HEK293 (cell line): ENCODE measurements around the gene FAM110A.
A peak's percentile ranks its signal among the peaks of the same experiment; 100 is the strongest.

Source experiments
- CTCF ChIA-PET: fragments of 350-600 bp; formaldehyde crosslinking; extraction: SDS; loops from one replicate; lab custom pipeline; 2021; ENCODE audit warnings: antibody characterized with exemption; lab: Yijun Ruan, JAX
- POLR2A ChIA-PET: fragments of 300-600 bp; formaldehyde crosslinking; extraction: SDS; loops from one replicate; lab custom pipeline; 2020; ENCODE audit warnings: antibody characterized with exemption, inconsistent platforms; lab: Yijun Ruan, JAX
- H3K27ac ChIP-seq: fragments of 200-500 bp; sonication (Bioruptor generic); 2 replicates; pipeline ENCODE4 v1.5.1; 2014; ENCODE audit warnings: low read depth, low read length, control low read depth, inconsistent platforms; ENCODE audit errors: extremely low read depth
- H3K36me3 ChIP-seq, 2 experiments: fragments of 200-500 bp in 1 of 2; sonication (Bioruptor generic) in 1 of 2; 1 replicate in 1 of 2; 2 replicates in 1 of 2; pipeline ENCODE4 v1.5.1; 2014 to 2017; ENCODE audit warnings: inconsistent platforms in 2 of 2, low read length in 2 of 2; ENCODE audit not compliant: control insufficient read depth in 2 of 2, insufficient read depth in 1 of 2
- H3K4me1 ChIP-seq: fragments of 200-500 bp; sonication (Bioruptor generic); 2 replicates; pipeline ENCODE4 v1.5.1; 2014; ENCODE audit warnings: mild to moderate bottlenecking, low read length, inconsistent platforms; ENCODE audit not compliant: control insufficient read depth, insufficient read depth
- H3K4me3 ChIP-seq: 2 replicates; pipeline ENCODE4 v1.5.1; 2011; ENCODE audit warnings: low read depth, mild to moderate bottlenecking, control low read depth, low read length, moderate library complexity
- H3K9me3 ChIP-seq: fragments of 200-500 bp; sonication (Bioruptor generic); 2 replicates; pipeline ENCODE4 v1.5.1; 2014; ENCODE audit warnings: low read depth, low read length, inconsistent platforms; ENCODE audit not compliant: control insufficient read depth, insufficient read depth
- IKZF3 ChIP-seq: fragments of 450-650 bp; IDR thresholded peaks from 2 replicates; pipeline ENCODE4 v1.5.0; 2018; ENCODE audit warnings: missing biosample characterization, mild to moderate bottlenecking, missing genetic modification characterization, moderate library complexity
- SP3 ChIP-seq: fragments of 450-650 bp; formaldehyde crosslinking; IDR thresholded peaks from 2 replicates; pipeline ENCODE4 v1.5.1; 2016; ENCODE audit warnings: missing biosample characterization, missing genetic modification characterization
- ZBTB49 ChIP-seq: fragments of 450-650 bp; formaldehyde crosslinking; IDR thresholded peaks from 2 replicates; pipeline ENCODE4 v1.5.1; 2016; ENCODE audit warnings: missing biosample characterization, missing genetic modification characterization, low read depth
- ZBTB8A ChIP-seq: fragments of 450-650 bp; formaldehyde crosslinking; IDR thresholded peaks from 2 replicates; pipeline ENCODE4 v1.5.1; 2016; ENCODE audit warnings: missing biosample characterization, missing genetic modification characterization
- ZFHX2 ChIP-seq: fragments of 450-650 bp; formaldehyde crosslinking; conservative IDR thresholded peaks from 2 replicates; pipeline ENCODE4 v1.5.1; 2016; ENCODE audit warnings: missing biosample characterization, missing genetic modification characterization
- ZNF19 ChIP-seq: fragments of 450-650 bp; formaldehyde crosslinking; IDR thresholded peaks from 2 replicates; pipeline ENCODE4; 2016; ENCODE audit warnings: missing biosample characterization, missing genetic modification characterization, low read depth
- ZNF248 ChIP-seq: fragments of 450-650 bp; formaldehyde crosslinking; IDR thresholded peaks from 2 replicates; pipeline ENCODE4 v1.5.1; 2017; ENCODE audit warnings: missing biosample characterization, missing genetic modification characterization
- ZNF302 ChIP-seq: fragments of 450-650 bp; formaldehyde crosslinking; IDR thresholded peaks from 2 replicates; pipeline ENCODE4 v1.5.1; 2016; ENCODE audit warnings: missing biosample characterization, missing genetic modification characterization, low read depth
- ZNF391 ChIP-seq: fragments of 450-650 bp; formaldehyde crosslinking; IDR thresholded peaks from 2 replicates; pipeline ENCODE4 v1.5.1; 2016; ENCODE audit warnings: low read depth, missing biosample characterization, missing genetic modification characterization, borderline replicate concordance
- ZNF394 ChIP-seq: fragments of 450-650 bp; formaldehyde crosslinking; IDR thresholded peaks from 2 replicates; pipeline ENCODE4 v1.5.1; 2016; ENCODE audit warnings: missing biosample characterization, missing genetic modification characterization, mild to moderate bottlenecking, moderate library complexity, borderline replicate concordance
- ZNF513 ChIP-seq: fragments of 450-650 bp; IDR thresholded peaks from 2 replicates; pipeline ENCODE4 v1.5.1; 2018; ENCODE audit warnings: missing biosample characterization, missing genetic modification characterization
- ZNF555 ChIP-seq: fragments of 450-650 bp; formaldehyde crosslinking; conservative IDR thresholded peaks from 2 replicates; pipeline ENCODE4 v1.5.1; 2017; ENCODE audit warnings: missing biosample characterization, mild to moderate bottlenecking, missing genetic modification characterization, inconsistent platforms
- ZNF701 ChIP-seq: fragments of 450-650 bp; formaldehyde crosslinking; IDR thresholded peaks from 2 replicates; pipeline ENCODE4 v1.5.1; 2016; ENCODE audit warnings: missing biosample characterization, missing genetic modification characterization
- ZNF76 ChIP-seq: fragments of 450-650 bp; formaldehyde crosslinking; IDR thresholded peaks from 2 replicates; pipeline ENCODE4; 2016; ENCODE audit warnings: low read depth, missing biosample characterization, missing genetic modification characterization, borderline replicate concordance
- TF ChIP-seq, protein P1 (sequence below): fragments of 450-650 bp; formaldehyde crosslinking; IDR thresholded peaks from 2 replicates; pipeline ENCODE4 v1.5.1; 2016; ENCODE audit warnings: missing biosample characterization, missing genetic modification characterization

Gene FAM110A

DNA sequence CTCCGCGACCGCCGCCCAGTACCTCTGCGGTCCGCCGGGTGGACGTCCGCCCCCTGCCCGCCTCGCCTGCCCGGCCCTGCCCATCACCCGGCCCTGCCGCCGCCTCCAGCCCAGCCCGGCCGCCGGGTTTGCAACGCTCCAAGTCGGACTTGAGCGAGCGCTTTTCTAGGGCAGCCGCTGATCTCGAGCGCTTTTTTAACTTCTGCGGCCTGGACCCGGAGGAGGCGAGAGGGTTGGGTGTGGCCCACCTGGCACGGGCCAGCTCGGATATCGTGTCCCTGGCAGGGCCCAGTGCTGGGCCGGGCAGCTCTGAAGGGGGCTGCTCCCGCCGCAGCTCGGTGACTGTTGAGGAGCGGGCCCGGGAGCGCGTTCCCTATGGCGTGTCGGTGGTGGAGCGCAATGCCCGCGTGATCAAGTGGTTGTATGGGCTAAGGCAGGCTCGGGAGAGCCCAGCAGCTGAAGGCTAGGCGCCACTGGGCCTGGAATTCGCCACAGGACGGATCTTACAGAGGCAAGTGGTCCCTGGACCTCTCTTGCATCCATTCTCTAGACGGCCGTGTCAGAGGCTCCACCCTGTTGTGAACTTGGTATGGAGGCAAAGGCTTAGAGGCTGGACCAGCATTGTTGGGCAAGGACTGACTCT lies 11.8 kb downstream of the FAM110A start:
- peaks cover 0 to 2% of the 10 kb centered on the region in 2 experiments; a peak in 1 of 3 replicates for H3K36me3 ChIP-seq
- no peak overlapping the region for H3K27ac ChIP-seq
- no peaks in the 10 kb centered on the region for H3K9me3 ChIP-seq
- TF ChIP-seq ZNF394 (tag by site-specific recombination) = no peak
- TF ChIP-seq ZNF19 (tag by site-specific recombination) = no peak
- no peak for TF ChIP-seq SP3 (tag by site-specific recombination)
- no peak for TF ChIP-seq ZNF701 (tag by site-specific recombination)
- TF ChIP-seq ZNF248 (tag by site-specific recombination) = no peak
- TF ChIP-seq ZBTB8A (tag by site-specific recombination) = no peak
- TF ChIP-seq ZNF555 = no peak
- TF ChIP-seq, all 188 proteins: peak for 0
- peaks cover 2% of the 10 kb centered on the region; the same call in 1 of the 2 replicates for H3K4me1 ChIP-seq
- H3K4me3 ChIP-seq = no peak overlapping the region
- ChIA-PET CTCF (interaction anchor here (0.7 kb wide), 1 partner anchor 327 kb away, joined by 3 read pairs; no protein-coding TSS in a partner anchor), POLR2A (interaction anchor here (2.1 kb wide), 1 partner anchor 12 kb away, joined by 13 read pairs; the partner anchor contains the start of gene FAM110A)

DNA sequence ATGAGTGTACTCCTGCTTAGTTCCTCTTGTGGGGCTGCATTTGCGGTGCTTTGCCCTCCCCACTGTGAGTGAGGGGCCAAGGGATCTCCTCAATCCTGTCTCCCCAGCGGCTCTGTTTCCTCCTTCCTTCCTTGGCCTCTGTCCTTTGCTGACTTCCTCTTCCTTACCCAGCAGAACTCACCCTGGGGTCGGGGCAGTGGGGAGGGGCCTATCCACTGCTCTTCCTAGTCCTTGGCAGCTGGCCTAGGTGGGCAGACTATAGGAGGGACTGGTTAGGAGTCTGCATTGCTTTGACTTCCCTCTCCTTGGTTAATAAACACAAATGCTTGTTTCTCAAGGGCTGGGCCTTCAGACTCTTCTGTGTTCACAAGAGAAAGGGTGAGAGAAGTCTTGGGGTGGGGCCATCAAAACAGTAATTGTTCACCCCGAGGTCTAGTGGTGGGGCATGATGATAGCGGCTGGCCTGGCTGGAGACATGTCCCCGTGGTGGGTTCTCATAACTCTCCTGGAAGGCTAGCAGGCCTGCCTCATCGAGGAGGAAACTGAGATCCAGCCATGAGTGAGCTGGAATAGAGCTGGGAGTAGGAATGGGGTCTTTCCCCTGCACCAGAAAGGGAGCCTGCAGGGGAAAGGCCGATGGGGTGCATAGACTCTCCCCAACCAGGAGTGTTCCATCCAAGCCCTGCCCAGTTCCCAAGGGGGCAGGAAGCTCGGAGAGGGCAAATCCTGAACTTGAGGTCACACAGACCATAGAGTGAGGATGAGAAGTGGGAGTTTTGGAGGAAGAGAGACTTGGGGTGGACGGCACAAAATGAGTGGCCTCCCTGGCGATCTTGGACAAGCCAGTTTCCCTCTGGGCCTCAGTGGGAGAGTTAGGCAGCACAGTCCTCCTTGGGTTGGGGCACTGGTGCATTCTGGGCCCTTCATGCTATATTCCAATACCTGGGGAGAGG lies 12.7 kb downstream of the FAM110A start:
- peaks cover 0 to 2% of the 10 kb centered on the region in 2 experiments; a peak in 1 of 3 replicates for H3K36me3 ChIP-seq
- no peak overlapping the region for H3K4me3 ChIP-seq
- CTCF ChIA-PET = interaction anchor here (0.7 to 1.1 kb wide), 2 partner anchors 28 to 111 kb away, joined by 3 to 7 read pairs; no protein-coding TSS in a partner anchor
- no peak overlapping the region for H3K27ac ChIP-seq
- H3K4me1 ChIP-seq = peaks cover 2% of the 10 kb centered on the region; the same call in 1 of the 2 replicates
- no peaks in the 10 kb centered on the region for H3K9me3 ChIP-seq
- no peak for TF ChIP-seq ZBTB49 (tag by site-specific recombination)
- POLR2A ChIA-PET = no interaction called here

DNA sequence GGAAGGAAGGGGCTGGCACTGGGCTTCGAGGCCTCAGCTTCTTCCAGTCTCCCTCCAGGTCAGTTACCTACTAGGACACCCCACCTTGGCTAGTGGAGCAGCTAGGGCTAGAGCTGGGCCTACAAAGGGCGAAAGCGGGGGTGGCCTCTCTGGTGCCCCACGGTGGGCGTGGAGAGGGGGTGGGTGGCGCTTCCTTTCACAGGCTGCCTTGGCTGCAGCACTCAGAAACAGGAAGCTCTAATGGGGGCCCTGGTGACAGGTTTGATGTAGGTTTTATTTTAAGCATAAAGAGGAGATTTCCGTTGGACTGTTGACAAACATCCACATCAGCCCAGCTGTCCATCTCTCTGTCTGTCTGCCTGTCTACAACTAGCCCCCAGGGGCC lies 13.4 kb downstream of the FAM110A start:
- POLR2A ChIA-PET = no interaction called here

More for the DNA sequence above, 13.4 kb downstream of the FAM110A start:
- TF ChIP-seq IKZF3 (tag by site-specific recombination) (no peak), ZNF76 (no peak), ZNF302 (no peak), ZNF391 (tag by site-specific recombination) (no peak), ZFHX2 (tag by site-specific recombination) (peak; percentile 56), ZNF513 (no peak), ZNF19 (tag by site-specific recombination) (no peak)
- TF ChIP-seq, protein P1, sequence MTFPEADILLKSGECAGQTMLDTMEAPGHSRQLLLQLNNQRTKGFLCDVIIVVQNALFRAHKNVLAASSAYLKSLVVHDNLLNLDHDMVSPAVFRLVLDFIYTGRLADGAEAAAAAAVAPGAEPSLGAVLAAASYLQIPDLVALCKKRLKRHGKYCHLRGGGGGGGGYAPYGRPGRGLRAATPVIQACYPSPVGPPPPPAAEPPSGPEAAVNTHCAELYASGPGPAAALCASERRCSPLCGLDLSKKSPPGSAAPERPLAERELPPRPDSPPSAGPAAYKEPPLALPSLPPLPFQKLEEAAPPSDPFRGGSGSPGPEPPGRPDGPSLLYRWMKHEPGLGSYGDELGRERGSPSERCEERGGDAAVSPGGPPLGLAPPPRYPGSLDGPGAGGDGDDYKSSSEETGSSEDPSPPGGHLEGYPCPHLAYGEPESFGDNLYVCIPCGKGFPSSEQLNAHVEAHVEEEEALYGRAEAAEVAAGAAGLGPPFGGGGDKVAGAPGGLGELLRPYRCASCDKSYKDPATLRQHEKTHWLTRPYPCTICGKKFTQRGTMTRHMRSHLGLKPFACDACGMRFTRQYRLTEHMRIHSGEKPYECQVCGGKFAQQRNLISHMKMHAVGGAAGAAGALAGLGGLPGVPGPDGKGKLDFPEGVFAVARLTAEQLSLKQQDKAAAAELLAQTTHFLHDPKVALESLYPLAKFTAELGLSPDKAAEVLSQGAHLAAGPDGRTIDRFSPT (tag by site-specific recombination) = no peak
- H3K4me3 ChIP-seq = no peak overlapping the region
- CTCF ChIA-PET = interaction anchor here (0.7 to 1.1 kb wide), 2 partner anchors 29 to 110 kb away, joined by 3 to 7 read pairs; no protein-coding TSS in a partner anchor
- H3K36me3 ChIP-seq = peaks cover 0 to 2% of the 10 kb centered on the region in 2 experiments; a peak in 1 of 3 replicates
- H3K27ac ChIP-seq = no peak overlapping the region
- H3K4me1 ChIP-seq = peaks cover 2% of the 10 kb centered on the region; the same call in 1 of the 2 replicates
- no peaks in the 10 kb centered on the region for H3K9me3 ChIP-seq
